Measurements from ENCODE around the gene ZBTB20. TPM values are rescaled to one million over a fixed set of nuclear protein-coding genes. Genes with fewer than 3 reads are reported as not detected.

ZBTB20 gene
- total RNA-seq, 1 donor: 32.9 TPM

DNA sequence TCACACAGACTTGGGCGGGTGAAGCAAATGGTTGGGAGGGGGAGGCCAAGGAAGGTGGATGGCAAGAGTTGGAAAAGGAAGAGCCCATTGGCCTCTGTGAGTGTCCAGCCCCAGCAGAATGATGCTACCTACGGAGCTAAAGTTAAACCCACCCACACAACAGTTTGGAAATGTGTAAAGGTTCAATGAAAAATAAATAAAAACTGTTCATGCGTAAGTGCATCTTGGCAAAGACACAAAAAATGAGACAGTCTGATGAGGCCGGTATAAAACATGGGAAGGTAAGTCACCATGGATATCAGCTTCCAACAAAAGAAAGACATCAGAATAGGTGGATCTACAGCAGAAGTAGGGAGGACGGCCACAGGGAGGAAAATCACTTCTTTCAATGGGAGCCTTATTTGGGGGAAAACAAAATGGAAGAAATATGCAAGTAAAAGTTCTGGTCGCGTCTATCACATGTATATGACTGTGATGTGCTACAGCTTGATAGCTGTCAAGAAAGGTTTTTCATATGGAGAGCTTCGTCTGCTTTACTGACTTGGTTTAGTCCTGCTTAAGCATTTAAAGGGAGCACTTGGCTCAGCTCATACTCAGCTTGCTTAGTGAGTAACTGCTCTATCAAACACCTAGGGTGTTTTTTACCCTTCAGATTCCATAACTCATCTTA, 770.4 kb downstream of the ZBTB20 start:
- Histone ChIP-seq H3K4me1 (ENCODE audit: insufficient read depth, low read length) (peaks cover 17% of the 10 kb centered on the region), H3K36me3 (ENCODE audit: insufficient read depth, low read length) (peaks cover 6% of the 10 kb centered on the region), H3K27me3 (ENCODE audit: insufficient read depth, low read length) (no peaks in the 10 kb centered on the region), H3K4me2 (ENCODE audit: insufficient read depth, low read length) (no peak overlapping the region), H3K79me2 (ENCODE audit: insufficient read depth, low read length) (no peaks in the 10 kb centered on the region), H3K4me3 (ENCODE audit: insufficient read depth, low read length) (no peak overlapping the region), H4K20me1 (ENCODE audit: insufficient read depth, low read length) (no peaks in the 10 kb centered on the region), H3K9me3 (ENCODE audit: low read depth, low read length) (no peaks in the 10 kb centered on the region), H2AFZ (ENCODE audit: low read length) (no peak overlapping the region), H3K27ac (ENCODE audit: low read depth, low read length) (no peak overlapping the region)
- DNase-seq (ENCODE audit: insufficient read length, low spot score, missing footprints): no peak
- TF ChIP-seq, protein P1, sequence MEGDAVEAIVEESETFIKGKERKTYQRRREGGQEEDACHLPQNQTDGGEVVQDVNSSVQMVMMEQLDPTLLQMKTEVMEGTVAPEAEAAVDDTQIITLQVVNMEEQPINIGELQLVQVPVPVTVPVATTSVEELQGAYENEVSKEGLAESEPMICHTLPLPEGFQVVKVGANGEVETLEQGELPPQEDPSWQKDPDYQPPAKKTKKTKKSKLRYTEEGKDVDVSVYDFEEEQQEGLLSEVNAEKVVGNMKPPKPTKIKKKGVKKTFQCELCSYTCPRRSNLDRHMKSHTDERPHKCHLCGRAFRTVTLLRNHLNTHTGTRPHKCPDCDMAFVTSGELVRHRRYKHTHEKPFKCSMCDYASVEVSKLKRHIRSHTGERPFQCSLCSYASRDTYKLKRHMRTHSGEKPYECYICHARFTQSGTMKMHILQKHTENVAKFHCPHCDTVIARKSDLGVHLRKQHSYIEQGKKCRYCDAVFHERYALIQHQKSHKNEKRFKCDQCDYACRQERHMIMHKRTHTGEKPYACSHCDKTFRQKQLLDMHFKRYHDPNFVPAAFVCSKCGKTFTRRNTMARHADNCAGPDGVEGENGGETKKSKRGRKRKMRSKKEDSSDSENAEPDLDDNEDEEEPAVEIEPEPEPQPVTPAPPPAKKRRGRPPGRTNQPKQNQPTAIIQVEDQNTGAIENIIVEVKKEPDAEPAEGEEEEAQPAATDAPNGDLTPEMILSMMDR (IDR thresholded peaks at IDR 0.05; ENCODE audit: extremely low read depth, low read depth, low read length): no peak

DNA sequence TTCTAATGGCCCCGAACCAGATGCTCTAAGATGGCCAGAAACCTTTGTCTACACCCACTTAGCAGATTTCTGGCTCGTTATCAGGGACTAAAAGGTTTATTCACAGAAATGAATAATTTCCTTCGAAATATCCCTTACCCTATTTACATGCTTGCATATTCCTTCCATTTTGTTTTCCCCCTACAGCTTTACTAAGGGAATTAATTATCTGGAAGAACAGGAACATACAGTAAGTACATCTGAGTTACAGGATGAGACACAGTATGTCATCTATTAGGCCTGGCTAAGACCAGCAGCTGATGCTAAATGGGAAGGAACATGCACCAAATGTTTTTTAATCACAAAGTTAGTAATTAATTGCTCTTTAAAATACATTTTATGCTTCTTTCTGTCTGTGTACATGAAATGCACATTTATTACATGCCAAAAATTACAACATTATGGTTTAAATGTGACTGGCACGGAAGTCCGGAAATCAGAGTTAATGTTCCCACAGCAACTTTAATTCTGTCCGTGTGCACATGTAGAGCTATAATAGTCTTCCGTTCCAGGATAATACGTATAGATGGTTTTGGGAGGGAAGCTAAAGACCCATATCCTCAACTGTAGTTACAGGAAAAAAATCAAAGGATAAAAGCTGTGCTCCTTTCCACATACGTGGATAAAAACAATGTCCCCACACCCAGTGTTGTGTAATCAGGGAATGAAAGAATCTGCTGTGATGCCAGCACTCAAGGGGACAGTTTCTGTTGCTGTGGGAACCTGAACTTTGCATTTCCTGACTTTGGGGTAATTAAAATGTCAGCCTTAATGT, 771.3 kb downstream of the ZBTB20 start:
- DNase-seq (ENCODE audit: insufficient read length, low spot score, missing footprints): no peak
- peaks cover 6% of the 10 kb centered on the region for H3K36me3 ChIP-seq (ENCODE audit: insufficient read depth, low read length)
- TF ChIP-seq, protein P1 (IDR thresholded peaks at IDR 0.05; ENCODE audit: extremely low read depth, low read depth, low read length): no peak
- H3K4me3 ChIP-seq (ENCODE audit: insufficient read depth, low read length): no peak overlapping the region
- H3K27me3 ChIP-seq (ENCODE audit: insufficient read depth, low read length): no peaks in the 10 kb centered on the region
- no peaks in the 10 kb centered on the region for H4K20me1 ChIP-seq (ENCODE audit: insufficient read depth, low read length)
- H3K79me2 ChIP-seq (ENCODE audit: insufficient read depth, low read length): no peaks in the 10 kb centered on the region
- no peak overlapping the region for H2AFZ ChIP-seq (ENCODE audit: low read length)
- H3K4me2 ChIP-seq (ENCODE audit: insufficient read depth, low read length): no peak overlapping the region
- no peaks in the 10 kb centered on the region for H3K9me3 ChIP-seq (ENCODE audit: low read depth, low read length)
- no peak overlapping the region for H3K27ac ChIP-seq (ENCODE audit: low read depth, low read length)
- H3K4me1 ChIP-seq (ENCODE audit: insufficient read depth, low read length): peaks cover 12% of the 10 kb centered on the region

DNA sequence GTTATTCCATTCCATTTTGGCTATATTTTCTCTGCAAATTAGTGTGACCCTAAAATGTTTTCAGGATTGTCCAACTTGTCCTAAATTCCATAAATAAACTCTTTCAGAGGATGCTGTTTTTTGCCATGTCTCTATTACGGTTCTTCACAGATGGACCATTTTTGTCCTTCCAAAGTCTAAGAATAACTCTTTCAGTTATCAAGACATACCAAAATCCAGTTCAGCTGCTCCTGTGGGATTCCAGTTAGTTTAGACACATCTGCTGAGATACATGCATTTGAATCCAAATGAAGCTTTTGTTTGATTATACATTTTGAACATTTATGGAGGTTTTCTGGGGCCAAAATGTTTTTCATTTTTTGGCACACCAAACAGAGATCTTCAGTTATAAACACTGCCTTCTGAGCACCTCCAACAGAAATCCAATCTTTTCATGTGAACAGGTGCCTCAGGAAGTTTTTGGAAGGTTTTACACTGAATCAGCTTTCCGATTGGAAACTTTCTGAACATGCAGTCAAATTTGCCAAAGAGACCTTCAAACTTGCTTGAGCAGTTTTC, 772.6 kb downstream of the ZBTB20 start:
- TF ChIP-seq, protein P1 (IDR thresholded peaks at IDR 0.05; ENCODE audit: extremely low read depth, low read depth, low read length): no peak
- Histone ChIP-seq H3K4me1 (ENCODE audit: insufficient read depth, low read length) (no peaks in the 10 kb centered on the region), H2AFZ (ENCODE audit: low read length) (no peak overlapping the region), H3K36me3 (ENCODE audit: insufficient read depth, low read length) (no peaks in the 10 kb centered on the region), H3K4me3 (ENCODE audit: insufficient read depth, low read length) (no peak overlapping the region), H4K20me1 (ENCODE audit: insufficient read depth, low read length) (no peaks in the 10 kb centered on the region), H3K27ac (ENCODE audit: low read depth, low read length) (no peak overlapping the region), H3K79me2 (ENCODE audit: insufficient read depth, low read length) (no peaks in the 10 kb centered on the region), H3K9me3 (ENCODE audit: low read depth, low read length) (no peaks in the 10 kb centered on the region), H3K4me2 (ENCODE audit: insufficient read depth, low read length) (no peak overlapping the region), H3K27me3 (ENCODE audit: insufficient read depth, low read length) (no peaks in the 10 kb centered on the region)
- DNase-seq (ENCODE audit: insufficient read length, low spot score, missing footprints): no peak
